Measurements from ENCODE around the gene C2orf69.

The C2orf69 gene

GRCh38 chr2:199966405-199966804 is 55.3 kb downstream of the C2orf69 start:
- Histone ChIP-seq H3K4me3 (ENCODE audit: low read depth, low read length) (no peak overlapping the region), H3K4me1 (ENCODE audit: control insufficient read depth, insufficient read depth, low read length, unreplicated experiment) (no peaks in the 10 kb centered on the region), H3K36me3 (ENCODE audit: insufficient read depth, low read length) (peaks cover 13% of the 10 kb centered on the region), H2AFZ (ENCODE audit: low read length, unreplicated experiment) (no peak overlapping the region), H3K27ac (ENCODE audit: low read depth, low read length) (no peak overlapping the region), H3K79me2 (ENCODE audit: control insufficient read depth, insufficient read depth, low read length, unreplicated experiment) (no peaks in the 10 kb centered on the region), H3K27me3 (ENCODE audit: insufficient read depth, low read length) (no peaks in the 10 kb centered on the region)

GRCh38 chr2:199966976-199967375 is 55.9 kb downstream of the C2orf69 start:
- no peak overlapping the region for H2AFZ ChIP-seq (ENCODE audit: low read length, unreplicated experiment)
- peaks cover 13% of the 10 kb centered on the region for H3K36me3 ChIP-seq (ENCODE audit: insufficient read depth, low read length)
- no peak overlapping the region for H3K4me3 ChIP-seq (ENCODE audit: low read depth, low read length)
- H3K27me3 ChIP-seq (ENCODE audit: insufficient read depth, low read length) = no peaks in the 10 kb centered on the region
- no peaks in the 10 kb centered on the region for H3K4me1 ChIP-seq (ENCODE audit: control insufficient read depth, insufficient read depth, low read length, unreplicated experiment)
- H3K79me2 ChIP-seq (ENCODE audit: control insufficient read depth, insufficient read depth, low read length, unreplicated experiment) = no peaks in the 10 kb centered on the region
- no peak overlapping the region for H3K27ac ChIP-seq (ENCODE audit: low read depth, low read length)

GRCh38 chr2:199968126-199968525 is 57.0 kb downstream of the C2orf69 start:
- Histone ChIP-seq H3K4me3 (ENCODE audit: low read depth, low read length) (no peak overlapping the region), H2AFZ (ENCODE audit: low read length, unreplicated experiment) (no peak overlapping the region), H3K79me2 (ENCODE audit: control insufficient read depth, insufficient read depth, low read length, unreplicated experiment) (no peaks in the 10 kb centered on the region), H3K36me3 (ENCODE audit: insufficient read depth, low read length) (peaks cover 13% of the 10 kb centered on the region), H3K4me1 (ENCODE audit: control insufficient read depth, insufficient read depth, low read length, unreplicated experiment) (no peaks in the 10 kb centered on the region), H3K27ac (ENCODE audit: low read depth, low read length) (no peak overlapping the region), H3K27me3 (ENCODE audit: insufficient read depth, low read length) (no peaks in the 10 kb centered on the region)

- Histone ChIP-seq H3K27me3 (ENCODE audit: insufficient read depth, low read length) (no peaks in the 10 kb centered on the region), H3K4me3 (ENCODE audit: low read depth, low read length) (no peak overlapping the region), H3K36me3 (ENCODE audit: insufficient read depth, low read length) (no peaks in the 10 kb centered on the region), H2AFZ (ENCODE audit: low read length, unreplicated experiment) (no peak overlapping the region), H3K27ac (ENCODE audit: low read depth, low read length) (no peak overlapping the region), H3K4me1 (ENCODE audit: control insufficient read depth, insufficient read depth, low read length, unreplicated experiment) (peaks cover 9% of the 10 kb centered on the region), H3K79me2 (ENCODE audit: control insufficient read depth, insufficient read depth, low read length, unreplicated experiment) (no peaks in the 10 kb centered on the region)
These were observed 61.1 kb downstream of the C2orf69 start for GRCh38 chr2:199972088-199972626.

GRCh38 chr2:199973703-199974102 is 62.6 kb downstream of the C2orf69 start:
- Histone ChIP-seq H3K4me1 (ENCODE audit: control insufficient read depth, insufficient read depth, low read length, unreplicated experiment) (peaks cover 21% of the 10 kb centered on the region), H3K79me2 (ENCODE audit: control insufficient read depth, insufficient read depth, low read length, unreplicated experiment) (no peaks in the 10 kb centered on the region), H3K27me3 (ENCODE audit: insufficient read depth, low read length) (no peaks in the 10 kb centered on the region), H3K27ac (ENCODE audit: low read depth, low read length) (no peak overlapping the region), H3K36me3 (ENCODE audit: insufficient read depth, low read length) (no peaks in the 10 kb centered on the region), H2AFZ (ENCODE audit: low read length, unreplicated experiment) (no peak overlapping the region), H3K4me3 (ENCODE audit: low read depth, low read length) (no peak overlapping the region)

- Histone ChIP-seq H3K4me3 (ENCODE audit: low read depth, low read length) (no peak overlapping the region), H3K27me3 (ENCODE audit: insufficient read depth, low read length) (no peaks in the 10 kb centered on the region), H3K27ac (ENCODE audit: low read depth, low read length) (peak overlapping the region; percentile 50), H3K4me1 (ENCODE audit: control insufficient read depth, insufficient read depth, low read length, unreplicated experiment) (peaks cover 33% of the 10 kb centered on the region), H2AFZ (ENCODE audit: low read length, unreplicated experiment) (no peak overlapping the region), H3K36me3 (ENCODE audit: insufficient read depth, low read length) (no peaks in the 10 kb centered on the region), H3K79me2 (ENCODE audit: control insufficient read depth, insufficient read depth, low read length, unreplicated experiment) (no peaks in the 10 kb centered on the region)
These were observed 64.3 kb downstream of the C2orf69 start for GRCh38 chr2:199975273-199975895.
